H1 (cell line): ENCODE measurements around the gene NHS. TPM values are rescaled to one million over a fixed set of nuclear protein-coding genes. Genes with fewer than 3 reads are reported as not detected.

ENCODE experiments used
- CTCF ChIP-seq, 3 experiments: IDR thresholded peaks; 1 replicate in 2 of 3; 2 replicates in 1 of 3; pipeline versions ENCODE4 v1.5.1 to v1.6.1; 2011; ENCODE audit warnings: low read length in 3 of 3, mild to moderate bottlenecking in 3 of 3, inconsistent platforms in 2 of 3, low read depth in 1 of 3, moderate library complexity in 1 of 3; ENCODE audit not compliant: insufficient read depth in 1 of 3; ENCODE audit errors: control extremely low read depth in 1 of 3
- polyA plus RNA-seq, 7 experiments: library from polyadenylated mRNA; depleted of rRNA in 3 of 7; stranded (reverse) in 5 of 7; unstranded in 2 of 7; fragments of >200 nt in 5 of 7; fragments of 200-250 nt in 2 of 7; gene quantifications; 1 replicate in 5 of 7; 2 replicates in 1 of 7; 4 replicates in 1 of 7; pipeline versions ENCODE4 v1.2.1 to v1.2.3, GENCODE V29; 2011 to 2013; ENCODE audit warnings: missing spikeins in 2 of 7, mixed read lengths in 2 of 7
- total RNA-seq: library from RNA; stranded (reverse); fragmentation: NEBNext Ultra II Directional; extraction: Animal tissue kit (Norgen Biotek cat#: 25700); gene quantifications from 2 replicates; pipeline ENCODE4 v1.2.1, GENCODE V29; 2021

The NHS gene
- total and polyA plus RNA-seq, 2 of the 8 experiments (the other 6 are each of a cell fraction or from before 2014, with no cell fraction given) = 2.2 to 6.7 TPM

GRCh38 chrX:17595456-17596035 lies 220.5 kb downstream of the NHS start (continued):
- no peak for TF ChIP-seq CTCF (IDR thresholded peaks at IDR 0.05; ENCODE audit: control extremely low read depth in 1 of 3, insufficient read depth in 1 of 3, low read depth in 1 of 3, low read length in 3 of 3)
